ENCODE data around the gene CRIP2.

CRIP2 gene

DNA sequence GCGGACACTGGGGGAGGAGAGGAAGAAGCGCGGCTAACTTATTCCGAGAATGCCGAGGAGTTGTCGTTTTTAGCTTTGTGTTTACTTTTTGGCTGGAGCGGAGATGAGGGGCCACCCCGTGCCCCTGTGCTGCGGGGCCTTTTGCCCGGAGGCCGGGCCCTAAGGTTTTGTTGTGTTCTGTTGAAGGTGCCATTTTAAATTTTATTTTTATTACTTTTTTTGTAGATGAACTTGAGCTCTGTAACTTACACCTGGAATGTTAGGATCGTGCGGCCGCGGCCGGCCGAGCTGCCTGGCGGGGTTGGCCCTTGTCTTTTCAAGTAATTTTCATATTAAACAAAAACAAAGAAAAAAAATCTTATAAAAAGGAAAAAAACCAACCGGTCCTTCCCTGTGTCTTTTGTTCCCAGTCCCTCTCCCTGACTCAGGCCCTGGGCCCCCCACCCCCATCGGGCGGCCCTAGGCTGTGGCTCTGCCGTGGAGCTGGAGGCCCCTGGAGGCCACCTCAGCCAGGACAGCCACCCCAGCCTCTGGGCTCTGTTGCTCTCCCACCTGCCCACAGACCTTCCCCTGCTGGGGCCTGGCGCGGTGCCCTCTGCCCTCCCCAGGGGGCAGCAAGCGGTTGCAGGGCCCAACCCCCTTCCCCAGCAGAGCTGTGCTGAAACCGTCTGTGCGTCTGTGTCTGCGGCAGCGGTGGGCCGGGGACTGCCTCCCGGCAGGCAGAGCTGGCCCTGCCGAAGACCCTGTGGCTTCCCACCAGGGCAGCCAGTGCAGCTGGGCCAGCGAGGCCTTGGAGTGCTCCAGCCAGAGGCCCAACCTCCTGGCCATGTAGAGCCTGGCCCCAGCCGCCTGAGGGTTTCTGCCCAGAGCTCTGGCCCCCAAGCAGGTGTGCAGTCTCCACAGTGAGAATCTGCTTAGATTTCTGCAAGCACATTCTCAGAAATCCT is 4.0 kb upstream of the CRIP2 start:
- Histone ChIP-seq H3K4me1 (ENCODE audit: control insufficient read depth, insufficient read depth, low read length, poor library complexity, severe bottlenecking) (peaks cover 16% of the 10 kb centered on the region), H3K27ac (ENCODE audit: insufficient read depth, low read length, poor library complexity, severe bottlenecking) (no peak overlapping the region)
- no peak for DNase-seq

DNA sequence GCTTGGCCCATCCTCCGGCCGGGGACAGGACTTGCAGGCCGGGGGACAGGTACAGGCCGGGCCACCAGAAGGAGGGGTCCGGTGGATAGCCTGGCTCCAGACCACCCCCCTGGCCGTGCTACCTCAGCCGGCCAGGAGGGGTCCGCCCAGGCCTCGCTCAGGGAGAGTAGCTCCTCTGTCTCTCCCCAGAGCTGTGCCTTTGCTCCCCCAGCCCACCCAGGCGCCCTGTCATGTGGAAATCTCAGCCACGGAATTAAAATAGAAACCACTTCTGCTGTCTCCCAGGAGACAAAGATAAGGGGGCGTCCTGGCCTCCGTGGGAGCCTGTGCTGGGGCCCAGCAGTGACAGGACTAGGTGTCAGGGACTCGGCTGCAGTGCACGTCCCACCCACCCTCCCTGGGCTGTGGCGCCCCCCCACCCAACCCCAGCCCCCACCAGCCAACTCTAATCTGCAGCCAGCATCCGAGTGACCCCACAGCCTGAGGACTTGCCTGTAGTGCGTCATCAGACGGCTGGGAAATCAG is 3.3 kb upstream of the CRIP2 start:
- Histone ChIP-seq H3K4me1 (ENCODE audit: control insufficient read depth, insufficient read depth, low read length, poor library complexity, severe bottlenecking) (peaks cover 23% of the 10 kb centered on the region), H3K9me3 (ENCODE audit: control insufficient read depth, low read length) (no peaks in the 10 kb centered on the region), H3K27me3 (replicated peaks; ENCODE audit: control insufficient read depth, insufficient read depth, low read length, poor library complexity, severe bottlenecking) (no peaks in the 10 kb centered on the region), H3K27ac (ENCODE audit: insufficient read depth, low read length, poor library complexity, severe bottlenecking) (no peak overlapping the region), H3K4me3 (ENCODE audit: insufficient read depth, low read depth, low read length, poor library complexity, severe bottlenecking) (no peak overlapping the region), H3K36me3 (ENCODE audit: control insufficient read depth, insufficient read depth, low read length) (peaks cover 13% of the 10 kb centered on the region)
- no peak for DNase-seq

More for the DNA sequence above, 4.0 kb upstream of the CRIP2 start:
- no peaks in the 10 kb centered on the region for H3K9me3 ChIP-seq (ENCODE audit: control insufficient read depth, low read length)
- no peaks in the 10 kb centered on the region for H3K27me3 ChIP-seq (replicated peaks; ENCODE audit: control insufficient read depth, insufficient read depth, low read length, poor library complexity, severe bottlenecking)
- H3K4me3 ChIP-seq (ENCODE audit: insufficient read depth, low read depth, low read length, poor library complexity, severe bottlenecking), result no peak overlapping the region
- peaks cover 18% of the 10 kb centered on the region for H3K36me3 ChIP-seq (ENCODE audit: control insufficient read depth, insufficient read depth, low read length)

DNA sequence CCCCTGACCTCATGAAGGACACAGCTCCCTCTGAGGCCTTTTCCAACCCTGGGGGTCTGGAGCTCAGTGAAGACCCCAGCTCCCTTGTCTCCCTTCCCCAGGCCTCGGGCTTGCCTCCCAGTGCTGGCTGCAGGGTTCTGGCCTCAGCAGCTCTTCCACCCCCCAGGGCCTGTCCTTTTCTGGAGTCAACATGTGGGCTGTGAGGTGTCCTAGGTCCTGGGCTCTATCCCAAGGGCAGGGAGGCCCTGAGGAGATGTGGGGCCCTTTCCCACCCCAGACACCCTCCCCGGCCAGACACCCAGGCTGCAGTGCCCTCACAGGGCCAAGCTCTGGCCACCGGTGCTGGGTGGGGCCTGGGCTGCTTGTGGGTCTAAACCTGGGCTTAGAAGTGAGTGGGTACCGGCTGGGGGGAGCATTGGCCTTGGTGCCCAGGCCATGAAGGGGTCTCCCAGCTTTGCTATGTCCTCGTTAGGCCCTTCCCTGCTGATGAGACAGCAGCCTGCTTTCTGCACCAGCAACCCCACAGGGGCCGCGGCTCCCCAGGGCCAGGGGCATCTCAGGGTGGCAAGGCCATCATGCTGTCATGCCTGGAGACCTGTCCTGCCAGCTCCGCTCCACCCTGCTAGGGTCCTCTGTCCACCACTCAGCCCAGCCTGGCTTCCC is 2.7 kb upstream of the CRIP2 start:
- no peak overlapping the region for H3K27ac ChIP-seq (ENCODE audit: insufficient read depth, low read length, poor library complexity, severe bottlenecking)
- H3K9me3 ChIP-seq (ENCODE audit: control insufficient read depth, low read length), result no peaks in the 10 kb centered on the region
- peaks cover 11% of the 10 kb centered on the region for H3K36me3 ChIP-seq (ENCODE audit: control insufficient read depth, insufficient read depth, low read length)
- H3K4me1 ChIP-seq (ENCODE audit: control insufficient read depth, insufficient read depth, low read length, poor library complexity, severe bottlenecking), result peaks cover 29% of the 10 kb centered on the region
- no peak overlapping the region for H3K4me3 ChIP-seq (ENCODE audit: insufficient read depth, low read depth, low read length, poor library complexity, severe bottlenecking)
- no peak for DNase-seq
- no peaks in the 10 kb centered on the region for H3K27me3 ChIP-seq (replicated peaks; ENCODE audit: control insufficient read depth, insufficient read depth, low read length, poor library complexity, severe bottlenecking)

DNA sequence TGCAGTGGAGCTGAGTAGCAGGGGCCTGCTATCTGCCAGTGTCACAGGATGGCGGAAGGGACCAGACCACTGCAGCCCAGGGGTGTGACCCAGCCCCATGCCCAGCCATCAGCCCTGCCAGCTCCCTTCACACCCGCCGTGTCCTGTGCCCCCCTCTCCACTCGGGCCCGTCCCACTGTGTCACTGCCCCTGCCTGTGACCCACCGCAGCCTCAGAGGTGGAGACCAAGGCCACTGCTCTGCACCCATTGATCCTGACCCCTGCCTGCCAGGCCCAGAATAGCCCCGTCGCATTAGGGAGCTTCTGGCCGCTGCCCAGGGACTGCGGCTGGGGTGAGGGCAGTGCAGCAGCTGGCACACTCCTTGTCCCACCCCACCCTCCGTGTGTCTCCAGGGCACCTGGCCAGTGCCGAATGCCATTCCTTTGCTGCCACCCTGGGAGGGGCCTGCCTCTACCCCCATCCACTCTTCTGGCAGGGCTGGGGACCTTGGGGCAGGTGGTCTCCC is 2.1 kb upstream of the CRIP2 start:
- Histone ChIP-seq H3K4me1 (ENCODE audit: control insufficient read depth, insufficient read depth, low read length, poor library complexity, severe bottlenecking) (peaks cover 34% of the 10 kb centered on the region), H3K4me3 (ENCODE audit: insufficient read depth, low read depth, low read length, poor library complexity, severe bottlenecking) (no peak overlapping the region), H3K9me3 (ENCODE audit: control insufficient read depth, low read length) (no peaks in the 10 kb centered on the region), H3K27ac (ENCODE audit: insufficient read depth, low read length, poor library complexity, severe bottlenecking) (no peak overlapping the region), H3K36me3 (ENCODE audit: control insufficient read depth, insufficient read depth, low read length) (peaks cover 11% of the 10 kb centered on the region), H3K27me3 (replicated peaks; ENCODE audit: control insufficient read depth, insufficient read depth, low read length, poor library complexity, severe bottlenecking) (no peaks in the 10 kb centered on the region)
- no peak for DNase-seq

DNA sequence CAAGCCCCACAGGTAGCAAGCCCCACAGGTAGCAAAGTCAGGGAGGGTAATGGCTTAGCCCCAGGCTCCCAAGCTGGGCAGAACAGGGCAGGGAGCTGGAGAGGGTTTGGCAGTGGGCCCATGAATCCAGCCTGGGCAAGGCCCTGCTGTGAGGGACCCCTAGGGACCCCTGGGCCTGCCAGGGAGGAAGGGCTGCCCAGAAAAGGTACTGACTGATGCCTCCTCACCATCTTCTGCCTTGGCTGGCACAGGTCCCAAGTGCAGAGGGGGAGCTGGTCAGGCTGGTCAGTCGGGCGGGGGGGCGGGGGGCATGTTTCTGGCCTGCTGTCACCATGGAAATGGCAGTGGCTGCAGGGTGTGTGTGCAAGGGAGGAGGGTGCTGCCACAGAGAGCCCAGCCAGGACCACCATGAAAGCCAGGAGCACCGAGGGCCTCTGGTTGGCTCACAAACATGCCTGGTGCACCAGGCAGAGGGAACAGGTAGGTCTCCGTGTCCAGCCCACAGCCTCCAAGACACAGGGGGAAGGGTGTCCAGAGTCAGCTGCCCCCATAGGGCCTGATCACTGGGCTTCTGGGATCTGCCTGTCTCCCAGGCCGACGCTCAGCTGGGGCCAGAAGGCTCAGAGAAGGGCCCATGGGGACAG is 1.5 kb upstream of the CRIP2 start:
- Histone ChIP-seq H3K36me3 (ENCODE audit: control insufficient read depth, insufficient read depth, low read length) (peaks cover 9% of the 10 kb centered on the region), H3K9me3 (ENCODE audit: control insufficient read depth, low read length) (no peaks in the 10 kb centered on the region), H3K27me3 (replicated peaks; ENCODE audit: control insufficient read depth, insufficient read depth, low read length, poor library complexity, severe bottlenecking) (no peaks in the 10 kb centered on the region), H3K4me1 (ENCODE audit: control insufficient read depth, insufficient read depth, low read length, poor library complexity, severe bottlenecking) (peaks cover 38% of the 10 kb centered on the region), H3K27ac (ENCODE audit: insufficient read depth, low read length, poor library complexity, severe bottlenecking) (peak overlapping the region; percentile 83), H3K4me3 (ENCODE audit: insufficient read depth, low read depth, low read length, poor library complexity, severe bottlenecking) (peak overlapping the region; percentile 64)
- no peak for DNase-seq

DNA sequence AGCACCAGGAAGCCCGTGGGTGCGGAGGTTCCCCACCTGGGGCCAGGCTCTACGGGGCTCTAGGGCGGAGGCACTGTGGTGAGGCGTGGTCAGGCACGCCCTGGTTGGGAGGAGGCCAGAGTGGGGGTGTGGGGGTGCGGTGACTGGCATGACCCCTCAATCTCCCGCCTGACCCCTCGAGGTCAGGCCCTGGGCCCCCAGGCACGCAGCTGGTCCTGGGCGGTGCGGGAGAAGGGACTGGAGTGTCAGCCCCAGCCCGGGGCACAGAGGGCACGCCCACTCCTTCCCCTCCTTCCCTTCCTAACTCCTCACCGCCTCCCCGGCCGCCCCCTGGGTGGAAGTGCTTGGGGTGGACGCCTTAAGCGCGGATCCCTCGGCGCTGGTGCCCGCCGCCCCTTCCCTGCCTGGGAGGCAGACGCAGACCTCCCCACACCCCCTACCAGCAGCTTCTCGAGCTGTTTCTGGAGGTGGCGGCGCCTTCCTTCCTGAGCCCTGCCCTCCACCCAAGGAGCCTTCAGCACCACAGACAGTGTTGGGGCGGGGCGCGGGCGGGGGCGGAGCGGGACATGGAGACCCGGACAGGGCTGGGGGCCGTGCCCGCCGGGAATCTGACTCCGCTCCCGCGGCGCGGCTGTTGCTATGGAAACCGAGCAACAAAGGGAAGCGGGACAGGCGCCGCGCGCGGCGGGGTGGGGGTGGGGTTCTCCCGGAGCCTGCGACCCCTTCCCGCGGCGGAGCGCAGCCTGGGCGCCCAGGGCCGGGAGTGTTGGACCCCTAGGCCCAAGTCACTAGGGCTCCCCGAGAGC is 741 bp upstream of the CRIP2 start:
- Histone ChIP-seq H3K27me3 (replicated peaks; ENCODE audit: control insufficient read depth, insufficient read depth, low read length, poor library complexity, severe bottlenecking) (no peaks in the 10 kb centered on the region), H3K4me3 (ENCODE audit: insufficient read depth, low read depth, low read length, poor library complexity, severe bottlenecking) (peak overlapping the region; percentile 64), H3K9me3 (ENCODE audit: control insufficient read depth, low read length) (no peaks in the 10 kb centered on the region), H3K36me3 (ENCODE audit: control insufficient read depth, insufficient read depth, low read length) (peaks cover 6% of the 10 kb centered on the region), H3K27ac (ENCODE audit: insufficient read depth, low read length, poor library complexity, severe bottlenecking) (peak overlapping the region; percentile 83), H3K4me1 (ENCODE audit: control insufficient read depth, insufficient read depth, low read length, poor library complexity, severe bottlenecking) (peaks cover 38% of the 10 kb centered on the region)
- peak; percentile 82 to 86 (median 83) for DNase-seq

DNA sequence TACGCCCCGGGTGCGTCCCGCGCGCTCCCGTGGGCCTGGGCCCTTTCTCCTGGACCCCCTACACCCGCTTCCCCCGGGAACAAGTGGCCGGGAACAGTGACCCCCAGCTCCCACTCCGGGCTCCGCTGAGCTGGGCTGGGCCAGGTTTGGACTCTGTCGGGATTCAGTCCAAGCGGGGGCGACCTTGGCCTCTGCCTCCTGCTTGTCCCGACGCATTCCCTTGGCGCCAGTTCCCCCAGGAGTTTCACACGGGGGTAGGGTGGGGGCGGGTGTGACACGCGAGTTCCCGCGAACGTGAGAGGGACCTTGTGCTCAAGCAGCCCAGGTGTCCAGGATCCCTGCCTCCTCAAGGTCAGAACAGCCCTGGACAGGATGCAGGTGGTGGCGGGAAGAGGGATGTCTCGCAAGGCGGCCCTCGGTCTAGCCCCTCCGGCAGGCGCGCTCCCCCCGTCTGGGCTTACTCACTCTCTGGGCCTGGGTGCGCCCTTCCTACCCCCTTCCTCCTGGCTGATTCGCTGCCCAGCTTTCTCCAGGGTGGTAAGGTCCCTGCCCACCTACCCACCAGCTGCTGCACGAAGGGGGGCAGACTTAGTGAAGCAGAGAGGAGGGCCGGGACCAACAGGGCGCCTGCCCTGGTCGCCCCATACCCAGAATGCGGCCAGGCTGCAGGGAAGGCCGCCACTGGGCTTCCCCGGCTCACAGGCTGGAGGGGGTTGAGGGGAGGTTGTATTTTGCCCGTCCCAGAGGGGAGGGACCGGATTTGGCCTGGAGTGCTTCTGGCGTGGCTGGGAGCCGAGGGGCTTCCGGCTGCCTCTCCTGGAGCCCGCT is 862 bp downstream of the CRIP2 start:
- Histone ChIP-seq H3K36me3 (ENCODE audit: control insufficient read depth, insufficient read depth, low read length) (no peaks in the 10 kb centered on the region), H3K27me3 (replicated peaks; ENCODE audit: control insufficient read depth, insufficient read depth, low read length, poor library complexity, severe bottlenecking) (no peaks in the 10 kb centered on the region), H3K27ac (ENCODE audit: insufficient read depth, low read length, poor library complexity, severe bottlenecking) (peak overlapping the region; percentile 66), H3K4me3 (ENCODE audit: insufficient read depth, low read depth, low read length, poor library complexity, severe bottlenecking) (peak overlapping the region; percentile 59), H3K9me3 (ENCODE audit: control insufficient read depth, low read length) (no peaks in the 10 kb centered on the region), H3K4me1 (ENCODE audit: control insufficient read depth, insufficient read depth, low read length, poor library complexity, severe bottlenecking) (peaks cover 49% of the 10 kb centered on the region)
- DNase-seq, result no peak

DNA sequence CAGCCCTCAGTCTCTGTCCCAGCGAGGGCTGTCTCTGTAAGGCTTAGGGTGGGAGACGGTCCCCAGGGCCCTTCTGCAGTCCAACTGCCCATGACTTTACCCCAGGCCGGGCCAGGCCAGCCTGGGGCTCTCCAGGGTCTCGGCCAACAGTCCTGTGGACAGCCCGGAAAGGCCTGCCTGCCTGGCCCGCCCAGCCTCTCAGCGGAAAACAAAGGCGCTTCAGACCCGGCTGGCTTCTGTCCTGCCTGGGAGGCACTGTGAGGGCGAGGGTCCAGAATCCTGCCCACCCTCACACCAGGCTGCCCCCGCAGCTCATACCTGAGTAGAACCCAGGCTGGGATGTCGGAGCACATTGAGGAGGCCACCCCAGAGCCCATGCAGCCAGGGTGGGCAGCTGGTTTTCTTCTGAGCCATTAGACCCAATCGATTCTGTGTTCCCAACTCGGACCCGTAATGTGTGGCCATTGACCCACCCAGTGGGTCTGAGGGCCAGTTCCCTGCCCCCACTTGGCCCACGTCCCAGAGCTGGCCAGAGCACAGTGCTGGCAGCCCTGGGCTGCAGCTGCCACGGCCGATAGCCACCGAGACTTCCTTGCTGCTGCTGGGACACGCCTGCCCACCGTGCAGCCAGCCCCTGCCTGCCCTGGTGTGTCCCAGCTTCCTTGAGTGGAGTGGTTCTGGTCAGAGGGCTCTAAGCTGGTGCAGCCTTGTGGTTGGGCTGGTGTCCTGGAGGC is 1.6 kb downstream of the CRIP2 start:
- DNase-seq, result no peak
- H3K4me1 ChIP-seq (ENCODE audit: control insufficient read depth, insufficient read depth, low read length, poor library complexity, severe bottlenecking), result peaks cover 57% of the 10 kb centered on the region
- H3K4me3 ChIP-seq (ENCODE audit: insufficient read depth, low read depth, low read length, poor library complexity, severe bottlenecking), result no peak overlapping the region
- no peaks in the 10 kb centered on the region for H3K36me3 ChIP-seq (ENCODE audit: control insufficient read depth, insufficient read depth, low read length)
- H3K27me3 ChIP-seq (replicated peaks; ENCODE audit: control insufficient read depth, insufficient read depth, low read length, poor library complexity, severe bottlenecking), result no peaks in the 10 kb centered on the region
- no peaks in the 10 kb centered on the region for H3K9me3 ChIP-seq (ENCODE audit: control insufficient read depth, low read length)
- H3K27ac ChIP-seq (ENCODE audit: insufficient read depth, low read length, poor library complexity, severe bottlenecking), result no peak overlapping the region
